ENCODE measurements around the gene SLC35F3. TPM values are rescaled to one million over a fixed set of nuclear protein-coding genes. Genes with fewer than 3 reads are reported as not detected.

The SLC35F3 gene
- total and polyA plus RNA-seq, 8 donors, result 1.4 to 7.1 (median 2.5) TPM

GRCh38 chr1:233897325-233898162 is 6.9 kb upstream of the SLC35F3 start:
- ATAC-seq (no peak), DNase-seq (no peak), FAIRE-seq (no peak)
- 52 to 62% methylated on average over 6 of the region's 6 CpGs for WGBS, 2 donors
- H3K27ac ChIP-seq, result no peak overlapping the region
- TF ChIP-seq CTCF (IDR thresholded peaks at IDR 0.05), result no peak
- no peaks in the 10 kb centered on the region for H3K4me1 ChIP-seq
- intact Hi-C loops (cut with DNase I), result no loop called here
- peaks cover 0 to 15% (median 0%) of the 10 kb centered on the region in 4 donors for H3K27me3 ChIP-seq
- H3K4me3 ChIP-seq, result no peak overlapping the region
- H3K36me3 ChIP-seq, result no peaks in the 10 kb centered on the region
- H3K9me3 ChIP-seq, result no peaks in the 10 kb centered on the region

DNA sequence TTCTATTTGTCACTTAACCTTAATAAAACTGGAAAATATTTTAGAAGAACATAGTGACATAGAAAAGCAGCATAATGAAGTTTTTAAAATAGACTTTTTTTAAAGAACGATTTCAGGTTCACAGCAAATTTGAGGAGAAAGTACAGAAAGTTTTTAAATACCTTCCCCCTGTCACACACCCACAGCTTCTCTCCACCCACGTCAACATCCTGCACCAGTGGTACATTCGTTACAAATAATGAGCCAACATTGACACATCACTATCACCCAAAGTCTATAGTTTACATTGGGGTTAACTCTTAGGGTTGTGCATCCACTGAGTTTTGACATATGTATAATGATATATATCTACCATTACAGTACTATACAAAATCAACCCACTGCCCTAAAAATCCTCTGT is 3.0 kb upstream of the SLC35F3 start:
- H3K27ac ChIP-seq, result no peak overlapping the region
- H3K4me3 ChIP-seq, result no peak overlapping the region
- no peaks in the 10 kb centered on the region for H3K4me1 ChIP-seq
- intact Hi-C loops (cut with DNase I), result no loop called here
- WGBS, 2 donors, result 43 to 44% methylated on average over 3 of the region's 3 CpGs
- H3K9me3 ChIP-seq, result no peaks in the 10 kb centered on the region
- no peaks in the 10 kb centered on the region for H3K36me3 ChIP-seq
- DNase-seq (no peak), FAIRE-seq (no peak), ATAC-seq (no peak)
- TF ChIP-seq CTCF (IDR thresholded peaks at IDR 0.05), result no peak
- H3K27me3 ChIP-seq, result peaks cover 0 to 35% (median 3%) of the 10 kb centered on the region in 4 donors

DNA sequence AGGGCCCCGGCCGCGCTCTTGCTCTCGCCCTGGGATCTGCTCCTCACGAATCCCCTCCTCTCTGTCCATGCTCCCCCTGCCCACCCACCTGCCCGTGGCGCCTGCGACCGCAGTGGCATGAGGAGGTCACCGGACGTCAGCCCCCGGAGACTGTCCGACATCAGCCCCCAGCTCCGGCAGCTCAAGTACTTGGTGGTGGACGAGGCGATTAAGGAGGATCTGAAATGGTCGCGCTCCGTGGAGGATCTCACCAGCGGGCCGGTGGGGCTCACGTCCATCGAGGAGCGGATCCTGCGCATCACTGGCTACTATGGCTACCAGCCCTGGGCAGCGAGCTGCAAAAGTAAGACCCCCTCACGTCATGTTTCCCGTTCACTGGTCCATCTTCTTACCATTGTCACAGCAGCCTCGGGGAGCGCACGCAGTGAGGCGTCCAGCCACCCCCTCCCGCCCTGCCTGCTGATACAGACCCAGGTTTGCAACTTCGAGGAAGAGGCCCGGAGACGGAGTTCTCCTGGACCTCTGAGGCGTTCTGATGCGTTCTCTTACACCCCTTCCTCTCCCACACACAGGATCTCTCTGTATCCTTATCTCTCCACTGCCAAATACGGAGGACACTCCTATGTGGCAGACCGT is 1.1 kb downstream of the SLC35F3 start:
- TF ChIP-seq CTCF (IDR thresholded peaks at IDR 0.05), result no peak
- no peaks in the 10 kb centered on the region for H3K9me3 ChIP-seq
- 6 to 7% methylated on average over 40 of the region's 40 CpGs for whole genome bisulfite sequencing, 2 donors
- no peak for FAIRE-seq
- H3K27ac ChIP-seq, result no peak overlapping the region
- H3K36me3 ChIP-seq, result no peaks in the 10 kb centered on the region
- peak in 1 of 4 donors; percentile 15 for ATAC-seq
- H3K27me3 ChIP-seq, result peaks cover 0 to 32% (median 3%) of the 10 kb centered on the region in 4 donors
- DNase-seq, result peak in 1 of 6 donors; percentile 42
- peak overlapping the region in 2 of 4 donors; percentile 16 to 46 for H3K4me3 ChIP-seq
- intact Hi-C loops (cut with DNase I), result no loop called here
- no peaks in the 10 kb centered on the region for H3K4me1 ChIP-seq

DNA sequence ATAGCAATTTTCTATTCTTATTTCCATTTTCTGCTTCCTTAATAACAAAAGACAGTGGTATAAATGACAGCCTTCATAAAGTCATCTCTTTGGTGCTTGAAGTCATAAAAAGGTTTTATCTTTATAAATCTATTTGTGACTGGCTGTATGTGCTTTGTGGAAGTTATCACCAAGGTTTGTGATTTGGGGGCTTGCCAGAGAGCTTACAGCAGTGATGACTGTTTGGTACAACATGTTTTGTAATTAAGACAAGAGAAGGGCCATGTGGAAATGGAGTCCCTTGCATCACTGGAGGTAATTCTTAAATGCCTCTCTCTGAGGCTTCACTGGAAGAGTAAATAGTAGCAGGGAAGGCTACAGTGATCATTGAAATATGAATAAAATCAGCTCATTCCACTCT is 2.7 kb downstream of the SLC35F3 start:
- Histone ChIP-seq H3K36me3 (no peaks in the 10 kb centered on the region), H3K27ac (no peak overlapping the region), H3K4me3 (no peak overlapping the region), H3K27me3 (peaks cover 0 to 24% (median 3%) of the 10 kb centered on the region in 4 donors), H3K9me3 (no peaks in the 10 kb centered on the region), H3K4me1 (no peaks in the 10 kb centered on the region)
- intact Hi-C loops (cut with DNase I), result no loop called here
- ATAC-seq, result no peak
- FAIRE-seq, result no peak
- no peak for TF ChIP-seq CTCF (IDR thresholded peaks at IDR 0.05)
- no peak for DNase-seq

GRCh38 chr1:233908092-233908491 is 3.6 kb downstream of the SLC35F3 start:
- Histone ChIP-seq H3K9me3 (no peaks in the 10 kb centered on the region), H3K27ac (no peak overlapping the region), H3K4me3 (no peak overlapping the region), H3K36me3 (no peaks in the 10 kb centered on the region), H3K4me1 (no peaks in the 10 kb centered on the region), H3K27me3 (peaks cover 0 to 14% (median 3%) of the 10 kb centered on the region in 4 donors)
- intact Hi-C loops (cut with DNase I), result no loop called here
- no peak for ATAC-seq
- FAIRE-seq, result no peak
- no peak for DNase-seq
- no peak for TF ChIP-seq CTCF (IDR thresholded peaks at IDR 0.05)
